H1 (cell line): ENCODE data around the gene ATP1A1. TPM values are rescaled to one million over a fixed set of nuclear protein-coding genes. Genes with fewer than 3 reads are reported as not detected.

Source experiments
- CTCF ChIA-PET: fragments of 300-600 bp; sonication (Branson Sonifier 250); formaldehyde crosslinking; loops from one replicate; lab custom pipeline; 2021; ENCODE audit not compliant: partially characterized antibody; lab: Charles Lee
- POLR2A ChIA-PET: fragments of 300-600 bp; sonication (Branson Sonifier 250); formaldehyde crosslinking; loops from one replicate; lab custom pipeline; 2021; ENCODE audit warnings: inconsistent platforms; ENCODE audit not compliant: partially characterized antibody; lab: Charles Lee
- DNase-seq, 2 experiments: peaks; one replicate each; pipeline versions ENCODE4 v3.0.0 to v3.0.0-alpha.2; 2010 to 2022; ENCODE audit warnings: low spot score in 2 of 2, low read depth in 1 of 2, mixed read lengths in 1 of 2
- FAIRE-seq: peaks from 2 replicates; lab custom pipeline; 2011; peaks lifted over from hg19 to GRCh38; lab: Jason Lieb, UNC
- H2AFZ ChIP-seq: 2 replicates; pipeline ENCODE4 v1.8.1; 2012; ENCODE audit warnings: low read length, inconsistent platforms
- H2AK5ac ChIP-seq: 2 replicates; pipeline ENCODE4 v1.6.1; 2013; ENCODE audit warnings: low read depth, low read length
- H2BK120ac ChIP-seq: replicated peaks from 2 replicates; pipeline ENCODE3; 2013; ENCODE audit warnings: low read depth, low read length, inconsistent platforms
- H2BK12ac ChIP-seq: 2 replicates; pipeline ENCODE4 v1.6.1; 2013; ENCODE audit warnings: low read depth, low read length
- H2BK15ac ChIP-seq: 2 replicates; pipeline ENCODE4 v1.6.1; 2013; ENCODE audit warnings: low read length
- H2BK20ac ChIP-seq: 2 replicates; pipeline ENCODE4 v1.6.1; 2013; ENCODE audit warnings: low read length
- H2BK5ac ChIP-seq: 2 replicates; pipeline ENCODE4 v1.6.1; 2013; ENCODE audit warnings: low read depth, low read length
- H3K14ac ChIP-seq: 2 replicates; pipeline ENCODE4 v1.6.1; 2013; ENCODE audit warnings: inconsistent platforms; ENCODE audit not compliant: insufficient read length
- H3K18ac ChIP-seq: 2 replicates; pipeline ENCODE4 v1.6.1; 2013; ENCODE audit warnings: low read length; ENCODE audit errors: extremely low read depth
- H3K23ac ChIP-seq: 2 replicates; pipeline ENCODE4 v1.6.1; 2013; ENCODE audit warnings: inconsistent platforms; ENCODE audit not compliant: insufficient read length
- H3K23me2 ChIP-seq: 2 replicates; pipeline ENCODE4 v1.6.1; 2013; ENCODE audit warnings: low read depth, low read length
- H3K27ac ChIP-seq: 2 replicates; pipeline ENCODE4 v1.6.1; 2011; ENCODE audit warnings: low read depth, low read length, inconsistent platforms
- H3K27me3 ChIP-seq, 4 experiments: replicated peaks in 1 of 4; 1 replicate in 1 of 4; 2 replicates in 3 of 4; pipeline versions ENCODE4 v1.6.1 to v1.8.1; 2011 to 2013; ENCODE audit warnings: low read length in 3 of 4, mild to moderate bottlenecking in 3 of 4, inconsistent platforms in 2 of 4, mixed read lengths in 2 of 4, moderate library complexity in 1 of 4; ENCODE audit not compliant: control insufficient read depth in 3 of 4, insufficient read depth in 3 of 4; ENCODE audit errors: extremely low read depth in 1 of 4
- H3K36me3 ChIP-seq, 4 experiments: 2 replicates each; pipeline versions ENCODE4 v1.6.1 to v1.8.1; 2011 to 2013; ENCODE audit warnings: mild to moderate bottlenecking in 4 of 4, low read length in 3 of 4, moderate library complexity in 2 of 4, control low read depth in 1 of 4, inconsistent platforms in 1 of 4; ENCODE audit not compliant: insufficient read depth in 4 of 4, control insufficient read depth in 2 of 4
- H3K4ac ChIP-seq: replicated peaks from 2 replicates; pipeline ENCODE3; 2013; ENCODE audit warnings: low read length, low read depth, mixed read lengths, inconsistent platforms; ENCODE audit not compliant: insufficient read length
- H3K4me1 ChIP-seq, 4 experiments: replicated peaks in 1 of 4; 1 replicate in 1 of 4; 2 replicates in 3 of 4; pipeline versions ENCODE4 v1.6.1 to v1.8.1; 2011 to 2013; ENCODE audit warnings: low read length in 3 of 4, inconsistent platforms in 2 of 4, mixed read lengths in 1 of 4; ENCODE audit not compliant: insufficient read depth in 4 of 4, control insufficient read depth in 3 of 4
- H3K4me2 ChIP-seq, 2 experiments: 2 replicates each; pipeline versions ENCODE4 v1.6.1 to v1.8.1; 2011 to 2013; ENCODE audit warnings: low read depth in 2 of 2, low read length in 2 of 2, control low read depth in 1 of 2, inconsistent platforms in 1 of 2, mild to moderate bottlenecking in 1 of 2; ENCODE audit not compliant: insufficient read depth in 1 of 2
- H3K4me3 ChIP-seq, 4 experiments: fragments of 200-600, 300-600 bp in 1 of 4; sonication (generic), shearing (Covaris generic), sonication (Bioruptor Twin) in 1 of 4; 2 replicates each; pipeline versions ENCODE4 v1.5.1 to v1.8.1; 2011 to 2016; ENCODE audit warnings: low read length in 4 of 4, low read depth in 3 of 4, control low read depth in 2 of 4, inconsistent platforms in 2 of 4, mild to moderate bottlenecking in 2 of 4, mixed read lengths in 1 of 4, moderate library complexity in 1 of 4; ENCODE audit not compliant: insufficient read depth in 2 of 4; ENCODE audit errors: extremely low read depth in 1 of 4
- H3K56ac ChIP-seq: replicated peaks from 2 replicates; pipeline ENCODE3; 2013; ENCODE audit warnings: low read depth, mild to moderate bottlenecking, mixed read lengths, low read length, inconsistent platforms; ENCODE audit not compliant: insufficient read length
- H3K79me1 ChIP-seq: 2 replicates; pipeline ENCODE4 v1.6.1; 2013; ENCODE audit warnings: low read depth, low read length, control low read depth
- H3K79me2 ChIP-seq, 2 experiments: 2 replicates each; pipeline versions ENCODE4 v1.6.1 to v1.8.1; 2012 to 2013; ENCODE audit warnings: low read length in 2 of 2, mild to moderate bottlenecking in 2 of 2, inconsistent platforms in 1 of 2; ENCODE audit not compliant: insufficient read depth in 2 of 2, control insufficient read depth in 1 of 2
- H3K9ac ChIP-seq, 4 experiments: replicated peaks in 1 of 4; 1 replicate in 1 of 4; 2 replicates in 3 of 4; pipeline versions ENCODE4 v1.6.1 to v1.8.1; 2011 to 2013; ENCODE audit warnings: low read depth in 3 of 4, low read length in 3 of 4, control low read depth in 2 of 4, mild to moderate bottlenecking in 2 of 4, moderate library complexity in 2 of 4, inconsistent platforms in 1 of 4; ENCODE audit errors: extremely low read depth in 1 of 4
- H3K9me3 ChIP-seq, 2 experiments: 2 replicates each; pipeline versions ENCODE4 v1.6.1 to v1.8.1; 2012 to 2013; ENCODE audit warnings: mild to moderate bottlenecking in 2 of 2, moderate library complexity in 2 of 2, control low read depth in 1 of 2, inconsistent platforms in 1 of 2, low read depth in 1 of 2, low read length in 1 of 2, mixed read lengths in 1 of 2; ENCODE audit not compliant: insufficient read depth in 2 of 2
- H4K20me1 ChIP-seq, 2 experiments: replicated peaks in 1 of 2; 2 replicates each; pipeline versions ENCODE3 to v1.8.1; 2011 to 2013; ENCODE audit warnings: inconsistent platforms in 2 of 2, low read length in 2 of 2, mild to moderate bottlenecking in 1 of 2; ENCODE audit not compliant: insufficient read depth in 2 of 2, control insufficient read depth in 1 of 2
- H4K5ac ChIP-seq: 2 replicates; pipeline ENCODE4 v1.6.1; 2013; ENCODE audit warnings: low read length, low read depth, mixed read lengths, inconsistent platforms; ENCODE audit not compliant: insufficient read length
- H4K8ac ChIP-seq: 2 replicates; pipeline ENCODE4 v1.8.0; 2013; ENCODE audit warnings: mild to moderate bottlenecking, moderate library complexity, low read length, inconsistent platforms; ENCODE audit not compliant: insufficient read depth; ENCODE audit errors: extremely low read depth
- H4K91ac ChIP-seq: replicated peaks from 2 replicates; pipeline ENCODE3; 2013; ENCODE audit warnings: low read length, mixed read lengths, inconsistent platforms; ENCODE audit not compliant: insufficient read length
- CEBPB ChIP-seq: IDR thresholded peaks from 2 replicates; pipeline ENCODE4 v1.6.1; 2012; ENCODE audit warnings: low read depth, low read length
- EZH2 ChIP-seq: fragments of 200-600 bp; sonication (generic); IDR thresholded peaks from 2 replicates; pipeline ENCODE4 v1.7.1; 2012; ENCODE audit warnings: low read depth, mild to moderate bottlenecking, moderate library complexity, low read length, inconsistent platforms; ENCODE audit not compliant: severe bottlenecking
- POLR2A ChIP-seq, 2 experiments: IDR thresholded peaks; 1 replicate in 1 of 2; 2 replicates in 1 of 2; pipeline ENCODE4 v1.6.1; 2011; ENCODE audit warnings: low read depth in 2 of 2, low read length in 2 of 2, mild to moderate bottlenecking in 2 of 2; ENCODE audit errors: control extremely low read depth in 1 of 2
- RBBP5 ChIP-seq: IDR thresholded peaks from 2 replicates; pipeline ENCODE4 v1.7.1; 2012; ENCODE audit warnings: low read depth, mild to moderate bottlenecking, inconsistent platforms, low read length, moderate library complexity, borderline replicate concordance
- SP1 ChIP-seq: IDR thresholded peaks from 2 replicates; pipeline ENCODE4 v1.6.1; 2011; ENCODE audit warnings: low read depth, low read length
- SRF ChIP-seq: IDR thresholded peaks from 2 replicates; pipeline ENCODE4 v1.6.1; 2011; ENCODE audit warnings: mild to moderate bottlenecking, low read depth, low read length, moderate library complexity
- TAF1 ChIP-seq: IDR thresholded peaks from 2 replicates; pipeline ENCODE4 v1.6.1; 2011; ENCODE audit warnings: mild to moderate bottlenecking, low read depth, low read length
- WGBS, 2 experiments: shearing (Covaris generic) in 1 of 2; methylation state at CpG; one replicate each; pipeline versions ENCODE4 v1.1.6 to v1.1.7; 2013 to 2015; ENCODE audit warnings: low lambda C conversion rate in 2 of 2, mixed read lengths in 2 of 2, inconsistent platforms in 1 of 2, low coverage in 1 of 2, missing lambda C conversion rate in 1 of 2; ENCODE audit not compliant: insufficient replicate concordance in 2 of 2, insufficient coverage in 1 of 2, insufficient read length in 1 of 2; ENCODE audit errors: extremely low coverage in 1 of 2, missing lambda C conversion rate in 1 of 2; 5-methylcytosine and 5-hydroxymethylcytosine counted together
- polyA plus RNA-seq, 7 experiments: library from polyadenylated mRNA; depleted of rRNA in 3 of 7; stranded (reverse) in 5 of 7; unstranded in 2 of 7; fragments of >200 nt in 5 of 7; fragments of 200-250 nt in 2 of 7; gene quantifications; 1 replicate in 5 of 7; 2 replicates in 1 of 7; 4 replicates in 1 of 7; pipeline versions ENCODE4 v1.2.1 to v1.2.3, GENCODE V29; 2011 to 2013; ENCODE audit warnings: missing spikeins in 2 of 7, mixed read lengths in 2 of 7
- total RNA-seq: library from RNA; stranded (reverse); fragmentation: NEBNext Ultra II Directional; extraction: Animal tissue kit (Norgen Biotek cat#: 25700); gene quantifications from 2 replicates; pipeline ENCODE4 v1.2.1, GENCODE V29; 2021

Gene ATP1A1
- total and polyA plus RNA-seq, 2 of the 8 experiments (the other 6 are each of a cell fraction or from before 2014, with no cell fraction given): 222 to 325 TPM

DNA sequence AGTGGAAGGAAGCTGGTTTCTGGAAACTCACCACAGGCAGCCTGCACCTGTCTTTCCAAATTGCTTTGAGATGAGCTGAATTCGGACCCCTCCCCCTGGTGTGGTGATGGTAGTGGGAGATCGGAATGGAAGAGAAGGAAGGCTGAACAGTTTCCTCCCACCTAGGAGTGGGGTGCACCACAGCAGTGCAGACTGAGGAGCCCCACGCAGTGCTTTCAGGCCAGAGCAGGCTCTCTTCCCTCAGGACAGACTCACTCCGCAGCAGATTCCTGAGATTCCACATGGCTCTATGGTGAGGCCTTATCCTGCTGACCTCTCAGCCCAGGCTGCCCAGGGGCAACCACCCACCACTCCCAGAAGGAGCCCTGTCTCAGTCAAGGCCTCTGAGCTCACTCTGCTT lies 80.9 kb downstream of the ATP1A1 start:
- H2AFZ ChIP-seq: peak overlapping the region; percentile 30; the same call in 1 of the 2 replicates
- no peak overlapping the region for H4K91ac ChIP-seq
- H3K36me3 ChIP-seq: no peaks in the 10 kb centered on the region
- peaks cover 0 to 3% (median under 1%) of the 10 kb centered on the region in 4 experiments; a peak in 3 of 7 replicates for H3K4me1 ChIP-seq
- no peaks in the 10 kb centered on the region for H3K79me2 ChIP-seq
- H4K5ac ChIP-seq: no peak overlapping the region
- H3K27me3 ChIP-seq: no peaks in the 10 kb centered on the region
- no peaks in the 10 kb centered on the region for H3K79me1 ChIP-seq
- WGBS, 2 experiments: 74% methylated on average over 4 of the region's 4 CpGs; no CpG with 5 or more reads in 1 of the 2 experiments
- ChIA-PET CTCF (interaction anchor here (0.9 to 2.7 kb wide), 4 partner anchors 10 to 36 kb away, joined by 4 to 9 read pairs (median 6); no protein-coding TSS in a partner anchor), POLR2A (interaction anchor here (0.6 kb wide), 1 partner anchor 81 kb away, joined by 3 read pairs; the partner anchor contains the start of gene ATP1A1)
- H3K9ac ChIP-seq: no peak overlapping the region
- H2BK12ac ChIP-seq: no peak overlapping the region
- H3K4ac ChIP-seq: no peak overlapping the region
- no peaks in the 10 kb centered on the region for H3K9me3 ChIP-seq
- no peak overlapping the region for H3K4me2 ChIP-seq
- H3K56ac ChIP-seq: no peak overlapping the region
- no peaks in the 10 kb centered on the region; the same call in 1 of the 2 replicates for H3K23me2 ChIP-seq
- no peak overlapping the region for H2BK20ac ChIP-seq
- H3K18ac ChIP-seq: no peak overlapping the region
- no peak overlapping the region for H3K23ac ChIP-seq
- peak overlapping the region; percentile 81; the same call in 1 of the 2 replicates for H4K8ac ChIP-seq
- H4K20me1 ChIP-seq: no peaks in the 10 kb centered on the region
- no peak overlapping the region for H3K4me3 ChIP-seq
- H2AK5ac ChIP-seq: no peak overlapping the region
- no peak overlapping the region for H3K27ac ChIP-seq
- DNase-seq: no peak
- no peak overlapping the region for H2BK120ac ChIP-seq
- H3K14ac ChIP-seq: no peak overlapping the region
- H2BK15ac ChIP-seq: no peak overlapping the region
- no peak overlapping the region for H2BK5ac ChIP-seq
- FAIRE-seq: no peak
- no peak for TF ChIP-seq EZH2
- no peak for TF ChIP-seq TAF1
- TF ChIP-seq RBBP5: no peak
- no peak for TF ChIP-seq SRF
- no peak for TF ChIP-seq POLR2A (IDR thresholded peaks at IDR 0.05; ENCODE audit: control extremely low read depth in 1 of 2, low read depth in 2 of 2, low read length in 2 of 2)
- TF ChIP-seq SP1: no peak
- TF ChIP-seq CEBPB: no peak
